BE2C (cell line): Measurements from ENCODE around the gene BGLAP.

Source experiments
- DNase-seq: peaks from one replicate; pipeline ENCODE4 v3.0.0-alpha.2; 2020
- H3K27me3 ChIP-seq: fragments of 250-450 bp; sonication (Bioruptor Pico); 2 replicates; pipeline ENCODE4 v1.5.1; 2020; ENCODE audit warnings: mild to moderate bottlenecking
- H3K36me3 ChIP-seq: fragments of 250-450 bp; sonication (Bioruptor Pico); 2 replicates; pipeline ENCODE4 v1.5.1; 2020; ENCODE audit warnings: mild to moderate bottlenecking
- H3K4me1 ChIP-seq: fragments of 250-450 bp; sonication (Bioruptor Pico); 2 replicates; pipeline ENCODE4 v1.5.1; 2020
- H3K4me3 ChIP-seq: 2 replicates; pipeline ENCODE4 v1.5.1; 2011; ENCODE audit warnings: low read depth, low read length
- H3K9me3 ChIP-seq: fragments of 250-450 bp; sonication (Bioruptor Pico); 2 replicates; pipeline ENCODE4 v1.5.1; 2020
- TF ChIP-seq, protein P1 (sequence below): IDR thresholded peaks from 2 replicates; pipeline ENCODE4 v1.5.1; 2012; ENCODE audit warnings: mild to moderate bottlenecking, low read depth, low read length

Gene BGLAP

GRCh38 chr1:156229809-156230472, 12.0 kb upstream of the BGLAP start:
- no peak for DNase-seq
- Histone ChIP-seq H3K27me3 (no peaks in the 10 kb centered on the region), H3K9me3 (no peaks in the 10 kb centered on the region), H3K36me3 (peaks cover 4% of the 10 kb centered on the region; the same call in 1 of the 2 replicates), H3K4me1 (peaks cover 6% of the 10 kb centered on the region; the same call in 1 of the 2 replicates), H3K4me3 (no peak overlapping the region)
- TF ChIP-seq, protein P1, sequence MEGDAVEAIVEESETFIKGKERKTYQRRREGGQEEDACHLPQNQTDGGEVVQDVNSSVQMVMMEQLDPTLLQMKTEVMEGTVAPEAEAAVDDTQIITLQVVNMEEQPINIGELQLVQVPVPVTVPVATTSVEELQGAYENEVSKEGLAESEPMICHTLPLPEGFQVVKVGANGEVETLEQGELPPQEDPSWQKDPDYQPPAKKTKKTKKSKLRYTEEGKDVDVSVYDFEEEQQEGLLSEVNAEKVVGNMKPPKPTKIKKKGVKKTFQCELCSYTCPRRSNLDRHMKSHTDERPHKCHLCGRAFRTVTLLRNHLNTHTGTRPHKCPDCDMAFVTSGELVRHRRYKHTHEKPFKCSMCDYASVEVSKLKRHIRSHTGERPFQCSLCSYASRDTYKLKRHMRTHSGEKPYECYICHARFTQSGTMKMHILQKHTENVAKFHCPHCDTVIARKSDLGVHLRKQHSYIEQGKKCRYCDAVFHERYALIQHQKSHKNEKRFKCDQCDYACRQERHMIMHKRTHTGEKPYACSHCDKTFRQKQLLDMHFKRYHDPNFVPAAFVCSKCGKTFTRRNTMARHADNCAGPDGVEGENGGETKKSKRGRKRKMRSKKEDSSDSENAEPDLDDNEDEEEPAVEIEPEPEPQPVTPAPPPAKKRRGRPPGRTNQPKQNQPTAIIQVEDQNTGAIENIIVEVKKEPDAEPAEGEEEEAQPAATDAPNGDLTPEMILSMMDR: no peak

DNA sequence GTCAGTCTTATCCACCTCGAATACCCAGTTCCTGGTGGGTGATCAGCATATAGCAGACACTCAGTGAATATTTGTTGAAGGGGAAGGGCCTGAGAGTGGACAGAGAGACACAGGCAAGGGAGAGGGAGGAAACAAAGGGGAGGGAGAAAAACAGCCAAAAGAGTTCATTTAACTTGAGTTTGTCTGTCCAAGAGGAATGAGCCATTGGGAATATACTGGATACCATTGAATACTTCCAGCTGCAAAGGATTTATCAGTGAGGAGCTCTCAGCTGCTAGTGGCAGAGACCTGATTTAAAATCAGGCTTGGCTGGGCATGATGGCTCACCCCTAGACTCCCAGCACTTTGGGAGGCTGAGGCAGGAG, 11.5 kb upstream of the BGLAP start:
- Histone ChIP-seq H3K4me1 (peaks cover 6% of the 10 kb centered on the region; the same call in 1 of the 2 replicates), H3K4me3 (no peak overlapping the region), H3K27me3 (no peaks in the 10 kb centered on the region), H3K9me3 (no peaks in the 10 kb centered on the region), H3K36me3 (peaks cover 4% of the 10 kb centered on the region; the same call in 1 of the 2 replicates)
- DNase-seq: no peak
- TF ChIP-seq, protein P1: no peak

GRCh38 chr1:156232201-156232894, 9.6 kb upstream of the BGLAP start:
- Histone ChIP-seq H3K4me1 (peaks cover 6% of the 10 kb centered on the region; the same call in 1 of the 2 replicates), H3K4me3 (no peak overlapping the region), H3K27me3 (no peaks in the 10 kb centered on the region), H3K36me3 (peaks cover 20% of the 10 kb centered on the region), H3K9me3 (no peaks in the 10 kb centered on the region)
- TF ChIP-seq, protein P1: no peak
- DNase-seq: peak; percentile 55

GRCh38 chr1:156233426-156234127, 8.4 kb upstream of the BGLAP start:
- Histone ChIP-seq H3K4me3 (no peak overlapping the region), H3K36me3 (peaks cover 23% of the 10 kb centered on the region), H3K4me1 (peaks cover 6% of the 10 kb centered on the region; the same call in 1 of the 2 replicates), H3K9me3 (no peaks in the 10 kb centered on the region), H3K27me3 (no peaks in the 10 kb centered on the region)
- DNase-seq: no peak
- TF ChIP-seq, protein P1: no peak

DNA sequence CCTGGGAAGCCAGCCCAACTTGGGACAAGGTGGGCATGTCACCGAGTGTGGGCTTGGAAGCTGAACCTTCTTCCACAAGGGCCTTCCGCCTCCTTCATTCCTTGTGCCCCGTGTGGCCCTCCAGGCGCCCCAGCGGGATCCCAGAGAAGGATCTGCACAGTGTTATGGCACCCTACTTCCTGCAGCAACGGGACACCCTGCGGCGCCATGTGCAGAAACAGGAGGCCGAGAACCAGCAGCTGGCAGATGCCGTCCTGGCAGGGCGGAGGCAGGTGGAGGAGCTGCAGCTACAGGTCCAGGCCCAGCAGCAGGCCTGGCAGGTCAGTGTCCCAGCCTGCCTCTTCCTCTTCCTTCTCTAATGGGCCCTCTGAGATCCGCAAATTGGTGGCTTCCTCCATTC, 5.8 kb upstream of the BGLAP start:
- peaks cover 3% of the 10 kb centered on the region; the same call in 1 of the 2 replicates for H3K4me1 ChIP-seq

More for the DNA sequence above, 5.8 kb upstream of the BGLAP start:
- TF ChIP-seq, protein P1: no peak
- no peak for DNase-seq
- no peaks in the 10 kb centered on the region for H3K9me3 ChIP-seq
- no peaks in the 10 kb centered on the region for H3K27me3 ChIP-seq
- H3K36me3 ChIP-seq: peaks cover 31% of the 10 kb centered on the region
- H3K4me3 ChIP-seq: no peak overlapping the region
